Renal cortex interstitium (tissue), 11 donors: Measurements from ENCODE around the gene GRIFIN. TPM values are rescaled to one million over a fixed set of nuclear protein-coding genes. Genes with fewer than 3 reads are reported as not detected.
A peak's percentile ranks its signal among the peaks of the same experiment; 100 is the strongest.

ENCODE experiments used
- DNase-seq, 11 donors: peaks; one replicate each; pipeline ENCODE4 v3.0.0-alpha.2; 2013; ENCODE audit warnings: low read depth in 9 of 11, low spot score in 4 of 11; ENCODE audit errors: extremely low read depth in 1 of 11
- polyA plus RNA-seq, 3 donors: library from polyadenylated mRNA; unstranded; fragments of 120-200 nt; gene quantifications; one replicate each; pipeline ENCODE4 v1.2.1, GENCODE V29; 2013; ENCODE audit not compliant: insufficient read length in 3 of 3

The GRIFIN gene
- polyA plus RNA-seq, 3 donors: not detected

DNA sequence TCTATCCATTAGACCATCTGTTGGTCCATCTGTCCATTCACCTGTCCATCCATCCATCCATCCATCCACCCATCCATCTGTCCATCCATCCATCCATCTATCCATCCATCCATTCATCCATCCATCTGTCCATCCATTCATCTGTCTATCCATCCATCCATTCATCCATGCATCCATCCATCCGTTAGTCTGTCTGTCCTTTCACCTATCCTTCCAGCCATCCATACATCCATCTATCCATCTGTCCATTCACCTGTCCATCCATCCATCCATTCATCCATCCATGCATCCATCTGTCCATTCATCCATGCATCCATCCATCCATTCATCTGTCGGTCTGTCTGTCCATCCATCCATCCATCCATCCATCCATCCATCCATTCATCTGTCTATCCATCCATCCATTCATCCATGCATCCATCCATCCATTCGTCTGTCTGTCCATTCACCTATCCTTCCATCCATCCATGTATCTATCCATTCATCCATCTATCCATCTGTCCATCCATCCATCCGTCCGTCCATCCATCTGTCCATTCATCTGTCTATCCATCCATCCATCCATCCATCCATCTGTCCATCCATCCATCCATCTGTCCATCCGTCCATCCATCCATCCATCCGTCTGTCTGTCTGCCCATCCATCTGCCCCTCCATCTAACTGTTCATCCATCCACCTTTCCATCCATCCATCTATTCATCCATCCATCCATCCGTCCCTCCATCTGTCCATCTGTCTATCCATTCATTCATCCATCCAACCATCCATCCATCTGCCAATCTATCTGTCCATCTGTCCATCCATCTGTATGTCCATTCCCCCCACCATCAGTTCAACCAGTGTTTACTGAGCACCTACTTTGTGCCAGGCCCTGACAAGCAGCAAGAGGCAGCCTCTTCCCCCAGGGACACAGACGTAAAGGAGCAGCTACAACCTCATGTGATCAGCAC is 38.5 kb upstream of the GRIFIN start:
- no peak for DNase-seq

DNA sequence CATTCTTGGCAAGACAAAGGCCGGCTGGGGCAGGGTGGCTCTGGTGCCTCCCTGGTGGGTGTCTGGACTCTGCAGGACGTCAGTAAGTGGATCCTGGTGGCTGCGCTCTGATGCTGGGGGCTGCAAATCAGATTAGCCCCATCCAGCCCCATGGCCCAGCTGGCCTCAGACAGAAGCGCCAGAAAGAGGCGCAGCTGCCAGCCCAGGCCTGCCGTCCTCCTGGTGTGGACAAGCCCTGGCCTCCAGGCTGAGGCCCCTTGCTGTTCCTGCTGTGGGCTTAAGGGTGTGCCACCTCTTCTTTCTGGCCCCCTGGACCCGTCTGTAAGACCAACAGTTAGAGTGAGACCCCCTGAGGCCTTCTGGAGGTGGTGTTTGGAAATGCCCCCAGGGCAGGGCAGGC is 37.5 kb upstream of the GRIFIN start:
- DNase-seq: no peak

DNA sequence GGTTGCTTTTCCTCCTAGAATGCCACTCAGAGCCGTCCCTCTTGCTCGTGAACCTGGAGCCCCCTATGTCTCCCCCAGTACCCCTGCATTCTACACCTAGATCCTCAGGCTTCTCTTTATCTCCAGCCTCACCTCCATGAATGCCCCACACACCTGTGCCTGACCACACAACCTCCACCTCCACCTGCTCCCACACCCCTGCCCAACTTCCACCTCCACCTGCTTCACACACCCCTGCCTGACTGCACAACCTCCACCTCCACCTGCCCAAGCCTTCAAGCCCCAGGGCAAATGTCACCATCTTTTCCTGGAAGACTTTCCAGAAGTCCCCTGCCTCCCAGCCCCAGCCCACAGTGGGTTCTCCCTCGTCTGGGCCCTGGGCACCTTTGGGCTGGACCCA is 36.5 kb upstream of the GRIFIN start:
- DNase-seq: no peak

DNA sequence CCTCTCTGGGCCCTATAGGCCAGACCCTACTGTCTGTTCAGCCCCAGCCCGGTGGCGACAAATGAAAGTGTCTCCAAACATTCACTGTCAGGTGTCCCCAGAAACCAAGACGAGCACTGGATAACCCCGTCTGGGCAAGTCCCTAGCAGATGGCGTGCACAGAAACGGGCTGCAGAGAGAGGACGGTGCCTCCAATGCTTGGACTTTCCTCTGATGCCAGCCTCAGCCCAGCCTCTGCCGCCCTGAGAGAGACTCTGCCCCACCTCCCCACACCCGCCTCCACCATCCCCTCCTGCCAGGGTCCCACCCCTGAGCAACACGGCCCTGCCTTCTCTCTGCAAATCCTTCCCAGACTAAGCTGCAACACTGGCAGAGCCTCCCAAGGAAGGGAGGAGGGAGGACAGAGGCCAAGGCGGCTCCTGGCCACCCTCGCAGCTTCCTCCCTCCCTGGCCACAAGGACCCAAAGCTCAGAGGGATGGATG is 36.0 kb upstream of the GRIFIN start:
- no peak for DNase-seq

DNA sequence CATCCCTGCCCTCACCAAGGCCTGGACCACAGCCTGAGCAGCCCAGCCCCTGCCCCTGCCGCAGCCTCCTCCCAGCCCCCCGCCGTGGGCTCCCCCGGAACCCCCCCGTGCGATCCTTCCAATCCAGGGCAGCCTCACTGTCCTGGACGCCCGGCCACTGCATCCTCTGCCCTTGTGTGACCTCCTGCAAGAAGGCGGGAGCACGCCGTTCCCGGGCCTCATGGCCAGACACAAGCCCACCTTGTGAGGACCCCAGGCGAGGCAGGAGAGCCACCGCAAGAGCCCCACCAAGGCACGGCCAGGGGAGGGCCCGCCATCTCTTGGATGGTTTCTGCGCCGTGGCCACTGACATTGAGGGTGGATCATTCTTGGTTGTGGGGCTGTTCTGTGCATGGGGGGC is 35.6 kb upstream of the GRIFIN start:
- no peak for DNase-seq

DNA sequence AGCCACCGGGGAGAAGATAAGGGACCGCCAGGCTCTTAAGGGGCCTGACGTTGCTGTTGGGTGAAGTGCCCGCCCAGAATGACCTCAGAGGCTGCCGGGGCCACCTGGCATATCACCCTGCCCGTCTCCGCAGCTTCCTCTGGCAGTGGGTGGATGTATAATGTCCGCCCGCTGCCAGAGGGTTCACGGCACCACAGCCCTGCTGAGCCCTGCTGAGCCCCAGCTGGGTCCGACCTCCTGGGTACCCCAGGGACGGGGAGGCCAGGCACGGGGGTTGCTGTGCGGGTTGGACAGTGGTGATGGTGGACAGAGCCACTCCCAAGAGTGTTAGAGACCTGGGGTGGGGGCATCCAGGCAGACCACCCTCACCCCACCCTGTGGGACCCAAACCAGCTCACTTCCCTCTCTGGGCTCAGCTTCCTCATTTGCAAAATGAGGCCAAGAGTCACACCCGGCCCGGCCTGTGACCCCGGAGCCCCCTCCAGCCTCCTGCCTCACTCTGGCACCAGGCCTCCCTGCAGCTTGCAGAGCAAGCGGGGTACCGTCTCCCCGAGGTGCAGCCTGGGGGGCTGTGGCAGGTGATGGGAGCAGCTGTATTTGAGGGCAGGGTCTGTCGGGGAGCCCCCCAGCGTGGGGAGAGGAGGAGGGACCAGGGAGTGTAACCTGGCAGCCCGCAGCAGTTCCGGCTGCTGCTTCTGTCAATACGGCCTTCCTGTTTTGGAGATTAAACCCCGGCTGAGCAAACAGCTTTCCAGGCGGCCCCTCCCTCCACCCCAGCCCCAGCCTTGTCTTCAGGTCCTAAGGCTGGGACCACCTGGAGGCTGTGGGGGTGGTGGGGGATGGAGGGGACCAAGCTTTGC is 34.9 kb upstream of the GRIFIN start:
- no peak for DNase-seq

DNA sequence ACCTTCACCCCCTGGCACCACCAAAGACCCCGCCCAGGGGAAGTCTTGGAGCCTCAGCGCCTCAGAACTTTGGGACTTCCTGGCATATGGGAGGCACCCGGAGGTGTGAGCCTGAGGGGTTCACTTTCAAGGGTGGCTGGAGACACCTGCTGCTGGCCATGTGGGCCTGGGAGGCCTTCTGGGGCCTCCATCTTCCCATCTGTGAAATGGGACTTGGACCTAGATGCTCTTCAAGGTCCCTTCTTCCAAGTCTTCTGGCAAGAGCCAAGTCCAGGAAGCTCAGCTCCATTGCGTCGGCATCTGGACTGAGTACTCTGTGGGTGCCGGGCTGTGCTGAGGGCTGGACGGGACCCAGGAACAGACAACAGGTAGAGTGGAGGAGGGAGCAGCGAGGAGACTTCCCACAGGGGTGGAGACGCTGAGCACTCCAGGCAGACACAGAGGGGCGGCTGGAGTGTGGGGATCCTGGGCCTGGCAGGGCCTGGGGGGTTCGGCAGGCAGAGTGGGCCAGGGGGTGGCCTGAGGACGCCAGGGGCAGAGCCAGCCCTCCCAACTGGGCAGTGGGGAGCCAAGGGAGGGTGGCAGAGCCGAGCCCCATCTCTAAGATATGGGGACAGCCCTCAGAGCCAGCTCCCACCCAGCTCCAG is 34.1 kb upstream of the GRIFIN start:
- DNase-seq: no peak

DNA sequence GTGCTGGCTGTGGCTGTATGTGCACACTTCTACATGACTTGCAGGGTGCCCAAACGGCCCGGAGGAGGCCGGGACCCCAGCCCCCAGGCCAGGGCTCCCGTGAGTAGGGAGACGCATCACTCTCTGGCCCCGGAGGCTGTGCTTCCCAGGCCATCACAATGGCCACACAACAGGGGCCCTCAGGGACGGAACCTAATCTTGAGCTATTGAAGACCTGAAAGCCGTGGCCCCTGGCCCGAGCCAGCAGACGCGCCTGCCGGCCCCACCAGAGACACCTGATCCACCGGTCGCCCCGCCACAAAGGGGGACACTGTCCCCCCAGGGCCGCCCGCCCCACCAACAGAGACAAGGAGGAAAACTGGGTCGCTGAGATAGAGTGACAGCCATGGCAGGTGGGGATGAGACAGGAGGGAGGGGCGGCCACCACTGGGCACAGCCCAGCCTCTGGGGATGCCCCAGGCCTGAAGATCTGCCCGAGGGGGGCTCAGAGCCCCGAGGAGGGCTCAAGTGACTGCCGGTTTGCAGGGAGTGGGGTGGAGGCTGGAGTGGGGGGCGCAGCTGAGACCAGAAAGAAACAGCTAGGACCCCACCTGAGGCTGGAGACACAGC is 33.2 kb upstream of the GRIFIN start:
- DNase-seq: no peak

DNA sequence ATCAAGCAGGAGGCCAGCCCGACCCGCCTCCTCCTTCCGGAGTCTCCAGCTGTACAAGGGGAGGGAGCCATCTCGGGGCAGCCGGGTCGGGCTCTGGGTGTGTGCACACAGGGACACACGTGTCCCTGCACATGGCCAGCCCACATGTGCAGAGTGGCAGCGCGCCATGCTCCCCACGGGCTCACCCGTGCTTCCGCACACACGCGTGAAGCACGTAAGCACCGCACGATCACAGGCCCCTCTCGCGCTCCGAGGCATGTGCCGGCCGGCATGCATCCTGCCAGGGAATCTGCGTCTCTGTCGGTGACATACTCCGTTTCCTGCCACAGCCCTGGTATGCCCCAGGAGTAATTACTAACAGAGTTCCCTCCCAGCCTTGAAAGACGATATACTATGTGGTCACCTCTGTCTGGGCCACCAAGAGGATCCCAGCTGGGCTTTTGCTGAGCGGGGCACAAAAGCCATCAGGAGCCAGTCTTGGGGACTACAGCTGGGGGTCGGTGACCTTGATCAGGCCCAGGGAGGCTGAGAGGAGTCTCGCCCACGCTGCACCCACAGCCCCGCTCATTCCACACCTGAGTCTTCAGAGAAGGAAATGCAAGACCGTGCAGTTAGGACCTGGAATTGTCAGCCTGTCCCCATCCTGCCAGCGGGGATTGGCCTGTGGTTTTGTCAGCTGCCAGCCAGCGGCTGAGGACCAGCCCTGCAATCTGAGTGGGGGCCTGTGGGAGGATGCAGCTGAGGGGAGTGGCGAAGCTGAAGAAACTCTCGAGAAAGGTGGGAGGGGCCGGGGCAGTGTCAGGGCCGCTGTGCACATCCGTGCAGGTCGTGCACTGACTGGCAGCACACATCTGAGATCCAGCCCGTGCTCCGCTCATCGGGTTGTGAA is 32.4 kb upstream of the GRIFIN start:
- DNase-seq: peak in 2 of 11 donors; percentile 59 to 79

DNA sequence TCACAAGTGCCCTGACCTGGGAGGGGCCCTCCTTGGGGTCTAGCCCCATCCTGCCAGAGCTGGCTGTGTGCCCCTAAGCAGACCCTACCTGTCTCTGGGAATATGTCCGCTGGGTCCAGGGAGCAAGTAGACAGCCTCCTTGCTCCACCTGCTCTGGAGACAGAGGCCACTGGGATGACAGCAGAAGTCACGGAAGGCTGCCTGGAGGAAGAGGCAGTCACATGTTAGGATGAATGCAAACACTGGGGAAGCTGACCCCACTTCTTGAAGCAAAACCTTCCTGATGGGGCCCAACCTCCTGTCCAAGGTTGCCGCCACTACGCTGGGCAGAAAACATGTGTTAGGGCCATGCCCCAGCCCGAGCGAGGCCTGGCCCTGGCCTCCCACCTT is 31.7 kb upstream of the GRIFIN start:
- no peak for DNase-seq

DNA sequence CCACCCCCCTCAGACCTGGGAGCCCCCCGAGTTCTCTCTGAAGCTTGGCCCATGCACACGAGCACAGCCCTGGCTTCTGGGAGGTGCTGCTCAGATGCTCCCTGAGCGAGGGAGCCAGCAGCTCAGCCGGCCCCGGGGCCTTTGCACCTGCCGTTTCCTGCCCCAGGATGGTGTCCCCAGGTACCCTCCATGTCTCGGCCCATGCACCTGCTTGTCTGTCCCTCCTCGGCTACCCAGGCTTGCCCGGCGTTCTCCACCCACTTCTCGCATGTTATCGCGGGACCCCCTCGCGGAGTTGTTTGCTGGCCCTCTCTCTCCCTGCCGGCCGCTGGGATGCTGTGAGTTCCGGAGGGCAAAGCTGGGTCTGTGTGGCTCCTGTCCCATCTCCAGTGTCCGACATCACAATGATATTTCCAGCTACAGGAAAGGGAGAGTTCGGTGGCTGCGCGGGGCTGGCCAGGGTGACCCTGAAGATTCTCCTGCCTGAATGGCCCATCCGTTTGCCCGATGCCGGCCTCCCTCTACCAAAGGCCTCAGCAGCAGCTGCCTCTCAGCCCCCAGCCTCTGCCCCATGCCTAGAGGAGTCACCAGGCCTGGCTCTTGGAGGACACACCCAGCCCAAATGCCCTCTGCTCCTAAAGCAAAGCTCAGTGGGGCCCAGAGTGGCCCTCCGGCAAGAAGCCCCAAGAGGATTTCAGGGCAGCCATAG is 31.2 kb upstream of the GRIFIN start:
- no peak for DNase-seq

DNA sequence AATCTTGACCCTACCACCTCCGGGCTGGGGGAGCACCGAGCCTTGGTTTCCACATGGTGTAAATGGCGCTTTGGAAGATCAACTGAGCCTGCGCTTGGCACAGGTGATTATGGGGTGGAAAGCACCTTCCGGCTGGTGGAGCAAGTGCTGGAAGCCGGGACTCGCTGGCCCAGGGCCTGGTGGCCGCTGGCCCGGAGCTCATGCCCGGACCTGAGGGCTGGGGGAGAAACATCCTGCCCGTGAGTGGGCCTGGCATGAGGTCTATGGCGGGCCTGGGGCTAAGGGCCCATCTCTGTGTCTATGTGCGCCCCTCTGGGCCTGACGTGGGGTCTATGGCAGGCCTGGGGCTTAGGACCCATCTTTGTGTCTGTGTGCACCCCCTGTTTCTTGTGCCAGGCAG is 29.2 kb upstream of the GRIFIN start:
- DNase-seq: no peak

DNA sequence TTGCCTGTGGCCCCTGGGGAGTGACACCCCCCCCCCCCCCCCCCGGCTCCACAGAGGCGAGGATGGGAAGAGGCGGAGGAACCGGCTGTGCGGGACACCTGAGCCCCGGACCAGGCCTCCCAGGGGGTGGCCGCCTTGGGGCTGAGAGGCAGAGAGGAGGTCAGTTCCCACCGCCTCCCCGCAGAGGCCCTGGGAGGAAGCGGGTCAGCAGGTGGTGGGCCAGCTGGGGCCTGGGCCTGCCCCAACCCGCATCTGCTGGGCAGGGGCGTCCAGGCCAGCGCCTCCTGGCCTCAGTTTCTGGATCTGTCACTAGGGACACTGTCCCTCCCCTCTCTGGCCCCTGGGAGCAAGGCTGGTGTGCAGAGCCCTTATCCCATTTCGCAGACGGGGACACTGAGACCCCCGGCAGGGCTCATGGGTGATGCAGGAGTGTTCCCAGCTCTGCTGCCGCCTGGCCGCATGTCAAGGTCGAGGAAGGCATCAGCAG is 28.7 kb upstream of the GRIFIN start:
- DNase-seq: no peak

DNA sequence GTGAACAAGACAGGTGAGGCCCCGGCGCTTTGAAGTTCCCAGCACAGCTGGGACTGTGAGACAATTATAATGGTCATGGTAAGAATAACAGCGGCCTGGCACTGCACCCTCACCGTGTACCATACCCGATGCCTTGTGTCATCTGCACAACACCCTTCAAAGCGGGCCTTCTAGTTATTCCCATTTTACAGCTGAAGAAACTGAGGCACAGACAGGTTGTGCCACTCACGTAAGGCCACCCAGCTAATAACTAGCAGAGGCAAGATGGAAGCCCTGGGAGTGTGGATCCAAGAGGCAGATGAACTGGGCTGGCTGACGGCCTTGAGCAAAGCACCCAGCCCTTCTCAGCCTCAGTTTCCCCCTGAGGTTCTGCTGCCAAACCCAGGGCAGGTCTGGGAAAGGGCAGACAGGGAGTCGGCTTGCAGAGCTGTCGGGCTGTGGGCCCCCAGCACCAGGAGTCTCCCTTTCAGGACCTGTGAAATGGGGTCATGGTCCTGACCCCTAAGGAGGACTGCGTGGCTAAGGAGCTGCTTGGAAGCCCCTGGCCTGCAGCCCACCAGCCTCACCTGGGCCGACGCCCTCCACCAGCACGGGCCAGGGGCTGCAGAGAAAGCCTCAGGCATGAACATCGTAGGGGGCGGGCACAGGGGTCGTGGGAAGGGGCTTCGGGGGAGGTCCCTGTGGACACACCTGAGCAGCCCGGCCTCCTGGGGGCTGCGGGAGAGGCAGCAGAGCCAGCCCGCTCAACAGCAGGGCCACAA is 28.1 kb upstream of the GRIFIN start:
- no peak for DNase-seq

DNA sequence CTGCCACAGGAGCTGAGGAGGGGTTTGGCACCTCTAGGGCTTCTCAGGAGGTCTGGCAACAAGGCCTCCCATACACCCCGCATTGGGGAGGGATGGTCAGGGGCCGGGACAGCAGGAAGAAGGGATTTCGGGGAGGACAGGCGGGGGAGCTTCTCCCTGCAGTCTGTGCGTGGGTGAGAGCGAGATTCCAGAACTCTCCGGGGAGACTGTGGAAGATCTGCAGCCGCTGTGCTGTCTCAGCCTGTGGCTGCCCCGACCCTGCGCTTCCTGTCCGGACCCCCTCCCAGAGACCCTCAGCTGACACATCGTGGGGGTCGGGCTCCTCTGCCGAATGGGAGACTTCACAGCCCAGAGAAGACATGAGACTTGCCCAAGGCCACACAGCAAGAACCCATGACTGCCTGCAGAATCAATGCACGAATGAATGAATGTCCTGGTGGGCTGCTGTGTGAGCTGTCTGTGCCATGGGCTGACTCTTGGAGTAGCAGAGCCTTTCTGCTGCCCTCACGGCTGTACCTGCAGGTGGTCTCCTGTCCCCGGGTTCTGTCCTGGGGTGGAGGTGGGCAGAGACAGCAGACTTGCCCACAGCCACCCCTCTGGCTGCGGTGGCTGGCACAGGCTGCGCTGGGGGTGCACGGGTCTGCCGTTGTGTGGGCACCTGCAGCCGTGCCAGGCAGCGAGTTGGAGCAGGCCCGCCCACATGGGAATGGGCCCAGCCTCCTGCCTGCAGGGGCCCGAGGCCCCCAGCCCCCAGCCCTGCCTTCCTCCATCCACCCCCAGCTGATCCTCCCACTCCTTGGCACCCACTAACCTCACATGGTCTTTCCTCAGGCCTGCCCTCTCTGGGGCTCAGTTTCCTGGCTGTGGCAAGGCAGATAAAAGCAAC is 27.1 kb upstream of the GRIFIN start:
- DNase-seq: no peak

DNA sequence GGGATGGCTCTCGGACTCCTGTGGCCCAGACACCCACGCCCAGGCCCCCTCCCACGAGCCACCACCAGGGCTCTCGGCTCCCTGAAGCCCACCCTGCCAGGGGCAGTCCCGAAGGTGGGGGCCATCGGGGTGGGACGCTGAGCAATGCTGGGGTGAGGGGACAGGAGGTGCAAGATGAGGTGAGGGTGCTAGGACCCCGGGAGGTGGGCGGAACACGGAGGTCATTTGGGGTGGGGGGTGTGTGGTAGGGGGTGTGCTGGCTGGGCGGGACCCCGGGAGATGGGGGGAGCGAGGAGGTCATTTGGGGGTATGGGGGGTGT is 26.4 kb upstream of the GRIFIN start:
- no peak for DNase-seq
